ENCODE results near the gene MXI1. TPM values are rescaled to one million over a fixed set of nuclear protein-coding genes. Genes with fewer than 3 reads are reported as not detected.

The MXI1 gene
- 10 to 100 TPM; 24.4 to 26.7 TPM for total RNA-seq

DNA sequence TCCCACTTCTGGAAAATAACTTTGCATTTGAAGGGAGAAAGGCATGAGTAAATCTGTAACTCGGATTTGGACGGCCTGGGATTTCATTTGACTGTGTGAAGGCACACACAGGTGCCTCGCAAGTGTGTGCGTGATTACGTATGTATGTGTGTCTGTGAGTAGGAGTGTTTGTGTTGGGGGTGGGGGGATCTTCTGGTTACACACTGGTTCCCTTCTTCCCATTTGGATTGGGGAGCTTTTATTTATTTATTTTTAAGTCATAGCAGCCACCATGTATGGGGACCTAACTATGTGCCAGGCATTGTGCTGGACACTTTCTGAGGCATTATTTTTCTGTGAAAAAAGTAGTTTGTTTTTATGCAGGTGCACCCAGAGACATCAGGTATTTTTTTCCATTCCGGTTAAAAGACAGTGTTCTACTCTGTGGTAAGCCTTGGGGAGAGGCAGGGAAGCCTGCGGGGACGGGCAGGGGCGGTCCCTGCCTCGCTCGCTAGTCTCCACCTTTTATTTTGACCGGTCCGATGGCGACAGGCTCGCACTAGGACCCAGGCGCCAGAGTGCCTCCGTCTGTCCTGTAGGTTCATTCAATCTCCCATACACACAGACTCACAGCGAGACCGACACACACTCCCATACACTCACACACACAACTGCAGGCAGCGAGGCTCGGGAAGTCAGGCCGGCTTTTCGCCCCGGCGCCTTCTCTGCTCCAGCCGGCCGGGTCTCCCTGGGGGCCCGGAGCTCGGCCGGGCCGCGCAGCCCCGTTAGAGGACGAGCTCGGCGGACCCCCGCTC, at the start of gene MXI1:
MXI1 (plus strand) TSS at position 595 of the 794 bp plus-strand sequence. CDS start 204 bp downstream, outside the sequence.
- Mint-ChIP-seq H3K4me3 (peak within 1 kb of the TSS; percentile 91), H3K4me1 (peaks cover 35% of the 10 kb centered on the region), H3K27me3 (peaks cover 44% of the 10 kb centered on the region), H3K9me3 (no peaks in the 10 kb centered on the region), H3K27ac (peak within 1 kb of the TSS; percentile 75), H3K36me3 (peaks cover 2% of the 10 kb centered on the region)
- peak; percentile 55 for DNase-seq

DNA sequence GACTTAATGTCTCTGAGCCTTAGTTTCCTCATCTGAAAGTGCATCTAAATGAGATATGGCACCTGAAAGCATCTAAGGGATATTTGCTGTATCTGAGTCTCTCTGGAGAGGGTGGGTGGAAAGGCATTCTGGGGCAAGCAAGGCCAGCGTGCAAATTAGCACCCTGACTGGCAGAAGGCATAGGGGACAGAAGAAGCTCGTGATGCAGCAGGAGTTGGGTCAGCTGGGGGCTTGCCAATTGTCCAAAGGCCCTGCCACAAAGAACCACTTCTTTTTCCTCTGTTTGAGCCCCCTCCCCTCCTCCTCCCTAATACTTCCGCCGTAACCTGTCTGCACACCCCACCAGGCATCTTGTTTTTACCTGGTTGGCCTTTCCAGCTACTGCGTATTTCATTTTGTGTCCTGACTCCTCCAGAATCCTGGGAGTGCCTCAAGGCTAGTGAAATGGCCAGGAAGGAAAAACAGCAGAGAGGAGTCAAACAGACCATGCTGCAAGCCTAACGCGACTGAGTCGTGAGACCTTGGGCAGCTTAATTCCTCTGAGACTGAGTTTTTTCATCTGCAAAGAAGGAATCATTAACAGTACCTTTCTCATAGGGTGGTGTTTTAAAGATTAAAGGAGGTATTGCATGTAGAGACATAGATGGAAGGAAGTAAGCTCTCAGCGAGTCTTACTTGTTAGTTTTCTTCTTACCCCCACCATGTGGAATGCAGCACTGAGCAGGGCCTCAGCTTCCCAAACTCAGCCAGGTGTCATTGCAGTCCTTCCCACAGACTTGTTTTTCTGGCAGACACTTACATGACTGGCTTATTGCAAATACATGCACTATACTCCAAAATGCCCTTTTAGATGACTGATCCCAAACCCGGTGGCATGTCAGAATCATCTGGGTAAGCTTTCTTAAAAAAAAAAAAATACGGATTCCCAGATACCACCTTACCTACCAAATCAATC, 49.1 kb upstream of the MXI1 start:
- Mint-ChIP-seq H3K27me3 (peaks cover 98% of the 10 kb centered on the region), H3K4me1 (peaks cover 21% of the 10 kb centered on the region), H3K4me3 (no peak overlapping the region), H3K36me3 (no peaks in the 10 kb centered on the region), H3K27ac (no peak overlapping the region), H3K9me3 (no peaks in the 10 kb centered on the region)
- DNase-seq = no peak

DNA sequence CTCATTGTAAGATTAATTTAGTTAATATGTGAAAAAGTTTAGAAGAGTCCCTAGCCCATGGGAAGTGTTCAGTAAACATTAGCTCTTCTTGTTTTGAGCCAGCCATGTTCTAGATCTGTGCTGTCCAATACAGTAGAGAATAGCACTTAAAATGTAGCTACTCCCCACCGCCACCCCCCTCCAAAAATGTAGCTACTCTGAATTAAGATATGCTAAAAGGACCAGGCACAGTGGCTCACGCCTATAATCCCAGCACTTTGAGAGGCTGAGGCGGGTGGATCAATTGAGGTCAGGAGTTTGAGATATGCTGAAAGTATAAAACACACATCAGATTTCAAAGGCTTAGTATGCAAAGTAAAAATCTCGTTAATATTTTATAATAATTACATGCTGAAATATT, 47.3 kb upstream of the MXI1 start:
- H3K27ac Mint-ChIP-seq = no peak overlapping the region
- H3K4me3 Mint-ChIP-seq = no peak overlapping the region
- DNase-seq = no peak
- H3K27me3 Mint-ChIP-seq = peaks cover 98% of the 10 kb centered on the region
- peaks cover 21% of the 10 kb centered on the region for H3K4me1 Mint-ChIP-seq
- H3K9me3 Mint-ChIP-seq = no peaks in the 10 kb centered on the region
- H3K36me3 Mint-ChIP-seq = no peaks in the 10 kb centered on the region

DNA sequence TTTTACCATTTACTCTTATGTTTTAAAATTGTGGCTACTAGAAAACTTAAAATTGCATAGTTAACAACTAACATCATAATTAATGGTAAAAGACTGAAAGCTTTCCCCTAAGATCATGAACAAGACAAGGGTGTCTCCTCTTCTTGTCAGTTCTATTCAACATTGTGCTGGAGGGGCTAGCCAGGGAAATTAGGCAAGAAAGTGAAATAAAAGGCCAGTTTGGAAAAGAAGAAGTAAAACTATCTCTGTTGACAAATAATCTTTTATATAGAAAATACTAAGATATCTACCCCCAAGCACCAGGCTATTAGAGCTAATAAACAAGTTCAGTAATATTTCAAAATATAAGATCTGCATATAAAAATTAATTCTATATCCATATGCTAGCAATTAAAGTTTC, 46.9 kb upstream of the MXI1 start:
- H3K9me3 Mint-ChIP-seq = no peaks in the 10 kb centered on the region
- DNase-seq = no peak
- no peak overlapping the region for H3K4me3 Mint-ChIP-seq
- no peaks in the 10 kb centered on the region for H3K36me3 Mint-ChIP-seq
- H3K27me3 Mint-ChIP-seq = peaks cover 98% of the 10 kb centered on the region
- H3K4me1 Mint-ChIP-seq = peaks cover 19% of the 10 kb centered on the region
- no peak overlapping the region for H3K27ac Mint-ChIP-seq

DNA sequence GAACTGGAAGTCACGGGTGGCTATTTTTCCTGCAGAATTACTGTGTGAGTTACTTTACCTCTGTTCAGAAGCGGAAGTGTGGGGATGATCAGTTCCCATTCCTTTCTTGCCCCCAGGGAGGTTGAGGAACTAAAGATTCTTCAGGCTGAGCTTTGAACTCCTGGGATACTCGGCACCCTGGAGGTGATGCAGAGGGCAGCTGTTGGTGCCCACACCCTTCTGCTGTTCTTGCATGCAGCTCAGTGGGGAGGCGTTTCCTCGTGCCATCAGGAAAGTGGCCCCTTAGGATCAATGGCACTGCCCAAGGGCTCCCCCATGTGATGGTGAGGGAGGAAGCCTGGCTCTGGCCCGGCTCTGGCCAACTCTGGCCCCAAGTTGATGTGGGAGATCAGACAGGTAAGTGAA, 44.7 kb upstream of the MXI1 start:
- no peaks in the 10 kb centered on the region for H3K9me3 Mint-ChIP-seq
- DNase-seq = no peak
- H3K4me3 Mint-ChIP-seq = no peak overlapping the region
- H3K27me3 Mint-ChIP-seq = peaks cover 90% of the 10 kb centered on the region
- peaks cover 4% of the 10 kb centered on the region for H3K4me1 Mint-ChIP-seq
- no peaks in the 10 kb centered on the region for H3K36me3 Mint-ChIP-seq
- no peak overlapping the region for H3K27ac Mint-ChIP-seq

DNA sequence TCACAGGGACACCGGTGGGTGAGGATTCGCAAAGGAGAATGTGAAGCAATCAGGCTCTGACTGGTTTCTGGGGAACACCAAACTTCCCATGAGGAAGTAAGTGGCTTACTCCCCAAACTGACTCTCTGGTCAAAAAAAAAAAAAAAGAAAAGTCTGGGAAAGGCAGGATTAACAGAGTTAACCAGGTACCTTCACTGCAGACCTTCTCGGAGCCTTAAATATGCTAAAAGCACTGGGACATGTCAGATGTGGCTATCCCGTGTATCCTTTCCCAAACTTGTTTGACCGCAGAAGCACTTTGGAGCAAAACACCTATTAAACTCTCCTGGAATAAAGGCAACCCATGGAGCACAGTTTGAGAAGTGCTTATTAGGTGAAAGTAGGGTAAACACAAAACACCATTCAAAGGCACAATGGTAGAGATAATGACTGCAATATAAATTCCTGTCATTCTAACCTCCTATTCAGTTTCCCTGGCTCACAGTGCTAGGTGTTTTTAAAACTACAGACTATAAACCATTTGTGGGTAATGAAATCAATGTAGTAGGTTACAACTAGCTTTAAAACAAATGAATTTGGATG, 44.1 kb upstream of the MXI1 start:
- Mint-ChIP-seq H3K4me1 (peaks cover 7% of the 10 kb centered on the region), H3K9me3 (no peaks in the 10 kb centered on the region), H3K36me3 (no peaks in the 10 kb centered on the region), H3K27ac (no peak overlapping the region), H3K4me3 (no peak overlapping the region), H3K27me3 (peaks cover 90% of the 10 kb centered on the region)
- DNase-seq = no peak

DNA sequence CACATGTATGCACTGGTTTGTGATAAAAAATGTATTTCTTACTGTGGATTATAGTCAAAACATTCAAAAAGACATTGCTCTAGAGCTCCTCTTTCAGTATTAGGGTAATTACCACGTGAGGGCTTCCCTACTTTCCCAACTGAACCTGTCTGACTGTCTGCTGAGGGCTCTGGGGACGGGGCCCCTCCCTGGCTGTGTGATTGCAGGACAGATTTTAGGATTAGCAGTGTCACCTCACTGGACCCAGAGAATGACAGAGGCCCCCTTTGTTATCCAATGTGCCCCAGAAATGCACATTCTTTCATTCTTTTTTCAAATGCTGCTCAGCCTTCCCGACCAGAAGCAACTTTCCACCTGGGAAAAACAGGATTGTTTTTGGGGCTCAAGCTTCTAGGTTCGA, 43.6 kb upstream of the MXI1 start:
- DNase-seq = no peak
- Mint-ChIP-seq H3K4me1 (peaks cover 13% of the 10 kb centered on the region), H3K4me3 (no peak overlapping the region), H3K27me3 (peaks cover 90% of the 10 kb centered on the region), H3K9me3 (no peaks in the 10 kb centered on the region), H3K36me3 (no peaks in the 10 kb centered on the region), H3K27ac (no peak overlapping the region)

DNA sequence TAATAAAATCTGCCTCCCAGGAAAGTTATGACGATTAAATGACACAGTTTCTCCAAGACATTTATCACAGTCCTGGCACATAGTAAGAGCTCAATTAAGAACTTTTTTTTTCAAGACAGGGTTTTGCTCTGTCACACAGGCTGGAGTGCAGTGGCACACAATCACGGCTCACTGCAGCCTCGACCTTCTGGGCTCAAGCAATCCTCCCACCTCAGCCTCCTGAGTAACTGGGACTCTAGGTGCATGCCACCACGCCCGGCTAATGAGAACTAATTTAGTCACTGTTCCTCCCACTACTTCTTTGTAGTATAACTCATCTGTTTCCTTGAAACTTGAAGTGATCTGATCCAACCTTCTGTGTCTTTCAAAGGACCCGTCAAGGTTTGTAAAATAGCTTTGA, 42.2 kb upstream of the MXI1 start:
- Mint-ChIP-seq H3K27ac (no peak overlapping the region), H3K4me1 (peaks cover 21% of the 10 kb centered on the region), H3K9me3 (no peaks in the 10 kb centered on the region), H3K4me3 (no peak overlapping the region), H3K27me3 (peaks cover 90% of the 10 kb centered on the region), H3K36me3 (no peaks in the 10 kb centered on the region)
- no peak for DNase-seq

DNA sequence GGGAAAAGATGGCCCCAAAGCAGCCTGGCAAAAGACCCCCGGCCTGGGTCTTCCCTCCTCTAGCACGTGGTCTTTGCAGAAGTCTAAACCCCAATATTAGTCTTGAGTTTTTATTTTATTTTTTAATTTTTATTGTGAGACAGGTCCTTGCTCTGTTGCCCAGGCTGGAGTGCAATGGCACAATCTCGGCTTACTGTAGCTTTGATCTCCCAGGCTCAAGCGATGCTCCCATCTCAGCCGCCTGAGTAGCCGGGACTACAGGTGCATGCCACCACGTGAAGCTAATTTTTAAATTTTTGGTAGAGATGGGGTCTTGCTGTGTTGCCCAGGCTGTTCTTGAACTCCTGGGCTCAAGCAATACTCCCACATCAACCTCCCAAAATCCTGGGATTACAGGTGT, 40.3 kb upstream of the MXI1 start:
- Mint-ChIP-seq H3K4me3 (no peak overlapping the region), H3K4me1 (peaks cover 22% of the 10 kb centered on the region), H3K36me3 (no peaks in the 10 kb centered on the region), H3K9me3 (no peaks in the 10 kb centered on the region), H3K27me3 (peaks cover 90% of the 10 kb centered on the region), H3K27ac (no peak overlapping the region)
- no peak for DNase-seq

DNA sequence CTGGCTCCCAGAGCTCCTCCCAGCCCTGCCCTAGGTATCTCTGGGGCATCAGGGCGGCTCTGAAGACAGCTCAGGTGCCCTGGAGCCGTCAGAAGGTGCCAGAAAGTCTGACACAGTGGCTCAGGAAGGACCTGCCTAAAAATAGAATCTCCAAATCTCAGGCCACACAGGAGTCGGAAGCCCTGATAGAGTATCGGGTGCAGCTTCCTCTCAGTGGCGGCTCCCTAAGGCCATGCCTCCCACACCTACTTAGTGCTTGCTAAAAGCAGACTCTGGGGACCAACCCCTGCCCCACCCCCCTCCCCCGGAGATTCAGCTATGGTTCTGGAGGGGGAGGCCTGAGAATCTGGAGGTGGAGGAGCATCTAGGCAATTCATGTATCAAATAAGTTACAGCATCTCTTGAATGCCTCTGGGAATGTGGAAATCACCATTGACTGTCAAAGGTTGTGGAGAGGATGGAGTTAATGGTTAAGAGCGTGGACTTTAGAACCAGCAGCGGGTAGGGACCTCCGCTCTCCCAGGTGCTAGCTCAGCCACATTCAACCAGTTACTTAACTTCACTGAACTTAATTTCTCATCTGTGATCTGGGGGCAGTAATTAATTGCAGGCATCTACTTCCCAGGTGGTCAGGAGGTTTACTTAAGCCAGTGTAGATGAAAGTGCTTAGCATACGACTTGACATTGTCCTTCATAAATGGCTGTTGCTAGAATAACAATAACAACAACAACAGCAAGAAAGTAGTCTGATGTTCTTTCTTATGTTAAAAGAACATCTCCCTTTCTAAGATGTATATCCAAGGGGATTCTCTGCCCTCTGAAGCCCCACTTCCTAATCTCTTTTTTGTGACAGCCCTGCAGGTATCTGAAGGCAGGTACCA, 38.6 kb upstream of the MXI1 start:
- H3K27me3 Mint-ChIP-seq = peaks cover 87% of the 10 kb centered on the region
- H3K9me3 Mint-ChIP-seq = no peaks in the 10 kb centered on the region
- no peaks in the 10 kb centered on the region for H3K36me3 Mint-ChIP-seq
- no peak for DNase-seq
- peaks cover 22% of the 10 kb centered on the region for H3K4me1 Mint-ChIP-seq
- H3K4me3 Mint-ChIP-seq = peak overlapping the region; percentile 38
- H3K27ac Mint-ChIP-seq = no peak overlapping the region

DNA sequence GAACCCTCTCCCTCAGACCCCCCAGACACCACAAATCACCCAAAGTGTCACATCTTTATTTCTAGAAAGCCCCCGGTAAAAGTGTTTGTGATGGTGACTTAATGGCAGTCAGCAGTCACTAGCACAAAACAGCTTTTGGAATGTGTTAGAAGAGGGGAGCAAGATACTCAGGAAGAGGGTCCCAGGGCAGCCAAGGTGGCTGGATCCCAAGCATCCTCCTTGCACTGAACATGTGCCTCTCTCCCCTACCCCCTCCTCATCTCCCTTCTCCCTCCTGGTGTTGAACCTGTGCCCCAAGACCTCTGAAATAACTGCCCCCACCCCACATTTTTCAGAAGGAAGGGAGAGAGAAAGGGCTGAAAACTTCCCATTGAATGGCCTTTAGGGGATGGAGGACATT, 37.8 kb upstream of the MXI1 start:
- no peak overlapping the region for H3K27ac Mint-ChIP-seq
- H3K27me3 Mint-ChIP-seq = peaks cover 87% of the 10 kb centered on the region
- peaks cover 22% of the 10 kb centered on the region for H3K4me1 Mint-ChIP-seq
- DNase-seq = no peak
- H3K9me3 Mint-ChIP-seq = no peaks in the 10 kb centered on the region
- H3K36me3 Mint-ChIP-seq = no peaks in the 10 kb centered on the region
- H3K4me3 Mint-ChIP-seq = no peak overlapping the region

DNA sequence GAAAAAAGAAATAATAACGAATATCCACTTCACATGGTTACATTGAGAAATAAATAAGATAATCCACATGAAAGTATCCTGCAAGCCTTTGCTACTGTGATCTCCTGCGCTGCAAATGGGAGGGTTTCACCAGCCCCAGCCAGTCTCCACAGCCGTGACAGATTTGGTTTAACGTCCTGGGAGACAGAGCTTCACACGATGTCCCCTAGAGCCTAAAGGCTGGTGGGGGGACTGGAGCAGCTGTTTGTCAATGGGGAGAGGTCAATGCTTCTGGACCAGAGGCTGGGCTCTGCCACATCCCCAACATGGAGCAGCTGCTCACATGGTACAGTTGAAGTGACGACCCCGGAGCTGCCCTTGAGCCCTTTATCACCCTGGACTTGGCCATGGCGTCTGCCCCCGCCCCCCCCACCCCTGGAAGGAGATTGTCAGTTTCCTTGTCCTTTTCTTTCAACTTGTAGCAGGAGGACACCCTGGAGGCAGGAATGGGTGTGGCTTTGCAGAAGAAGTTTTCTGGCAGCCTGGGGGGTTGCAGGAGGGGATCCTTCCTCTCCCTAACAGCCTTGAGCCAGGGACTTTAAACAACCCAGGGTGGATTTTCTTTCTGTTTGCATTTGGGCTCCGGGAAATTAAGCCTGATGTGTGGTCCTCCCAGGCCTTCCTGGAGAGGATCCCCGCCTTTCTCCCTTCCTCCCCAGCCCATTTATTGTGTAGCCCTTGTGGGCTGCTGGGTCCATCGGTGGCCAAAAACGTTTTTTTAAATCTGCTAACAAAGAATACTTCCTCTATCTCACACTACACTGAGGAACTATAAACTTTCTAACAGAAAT, 37.0 kb upstream of the MXI1 start:
- DNase-seq = no peak
- Mint-ChIP-seq H3K9me3 (no peaks in the 10 kb centered on the region), H3K36me3 (no peaks in the 10 kb centered on the region), H3K27ac (no peak overlapping the region), H3K4me3 (no peak overlapping the region), H3K27me3 (peaks cover 87% of the 10 kb centered on the region), H3K4me1 (peaks cover 22% of the 10 kb centered on the region)

DNA sequence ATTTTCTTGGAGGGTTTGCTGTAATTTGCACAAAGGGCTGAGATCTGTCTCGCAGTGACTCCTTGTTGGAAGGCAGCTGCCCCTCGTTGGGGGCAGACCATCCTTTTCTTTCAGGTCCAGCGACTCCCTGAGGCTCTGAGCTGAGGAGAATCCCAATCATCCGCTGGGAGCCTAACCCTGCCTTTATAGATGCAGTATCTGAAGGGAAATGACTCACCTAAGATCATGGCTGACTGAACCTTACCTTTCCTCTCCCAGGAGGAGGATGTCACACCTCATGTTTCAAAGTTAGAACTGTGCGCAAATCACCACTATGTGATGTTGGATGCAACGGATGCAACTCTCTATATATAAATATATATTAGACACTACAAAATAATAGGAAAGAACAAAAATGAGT, 36.4 kb upstream of the MXI1 start:
- Mint-ChIP-seq H3K36me3 (no peaks in the 10 kb centered on the region), H3K4me1 (peaks cover 22% of the 10 kb centered on the region), H3K9me3 (no peaks in the 10 kb centered on the region), H3K27me3 (peaks cover 87% of the 10 kb centered on the region), H3K27ac (no peak overlapping the region), H3K4me3 (no peak overlapping the region)
- DNase-seq = no peak

DNA sequence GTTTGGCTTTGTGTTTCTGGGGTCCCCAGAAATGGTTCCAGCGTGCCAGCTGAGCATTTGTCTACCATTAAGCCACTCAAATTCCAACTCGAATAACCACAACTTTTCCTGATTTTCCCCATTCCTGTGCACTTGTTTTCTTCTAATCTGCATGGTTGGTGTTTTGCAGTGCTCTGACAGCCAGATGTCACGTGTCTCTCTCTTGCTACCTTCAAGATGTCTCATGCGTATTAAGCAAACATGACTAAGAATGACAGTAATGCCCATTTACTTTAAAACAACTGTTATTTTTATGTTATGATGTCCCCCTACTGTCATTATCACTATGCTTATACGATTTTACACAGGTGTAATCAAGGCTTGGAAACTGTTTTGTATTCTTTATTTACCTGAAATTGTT, 35.2 kb upstream of the MXI1 start:
- DNase-seq = no peak
- no peaks in the 10 kb centered on the region for H3K9me3 Mint-ChIP-seq
- no peak overlapping the region for H3K27ac Mint-ChIP-seq
- H3K27me3 Mint-ChIP-seq = peaks cover 91% of the 10 kb centered on the region
- no peak overlapping the region for H3K4me3 Mint-ChIP-seq
- H3K4me1 Mint-ChIP-seq = peaks cover 26% of the 10 kb centered on the region
- H3K36me3 Mint-ChIP-seq = no peaks in the 10 kb centered on the region
